IPS-NIHi7 (cell line): ENCODE results near the gene LRCH1.

ENCODE experiments used
- DNase-seq: peaks from one replicate; pipeline ENCODE4 v3.0.0; 2012; ENCODE audit warnings: mixed read lengths; ENCODE audit errors: extremely low spot score

The LRCH1 gene

GRCh38 chr13:46615888-46616531, 63.0 kb downstream of the LRCH1 start:
- no peak for DNase-seq

- DNase-seq: no peak
Observed at GRCh38 chr13:46617229-46617721, 64.3 kb downstream of the LRCH1 start.

- DNase-seq: no peak
Observed at GRCh38 chr13:46617885-46618284, 64.9 kb downstream of the LRCH1 start.

GRCh38 chr13:46618694-46619254, 65.8 kb downstream of the LRCH1 start:
- DNase-seq: no peak

GRCh38 chr13:46620029-46620428, 67.1 kb downstream of the LRCH1 start:
- DNase-seq: no peak

- no peak for DNase-seq
Observed at GRCh38 chr13:46620471-46620870, 67.5 kb downstream of the LRCH1 start.

GRCh38 chr13:46621133-46621532, 68.2 kb downstream of the LRCH1 start:
- DNase-seq: no peak

- DNase-seq: no peak
Observed at GRCh38 chr13:46621792-46622629, 69.0 kb downstream of the LRCH1 start.

- DNase-seq: no peak
Observed at GRCh38 chr13:46622630-46623256, 69.8 kb downstream of the LRCH1 start.

- DNase-seq: no peak
Observed at GRCh38 chr13:46624353-46624752, 71.4 kb downstream of the LRCH1 start.

GRCh38 chr13:46624821-46625220, 71.9 kb downstream of the LRCH1 start:
- DNase-seq: no peak

GRCh38 chr13:46627462-46627861, 74.5 kb downstream of the LRCH1 start:
- DNase-seq: no peak

GRCh38 chr13:46628622-46629365, 75.8 kb downstream of the LRCH1 start:
- no peak for DNase-seq

GRCh38 chr13:46629811-46630413, 76.9 kb downstream of the LRCH1 start:
- DNase-seq: no peak

GRCh38 chr13:46630431-46631178, 77.6 kb downstream of the LRCH1 start:
- DNase-seq: no peak

- DNase-seq: no peak
Observed at GRCh38 chr13:46631179-46631542, 78.2 kb downstream of the LRCH1 start.

- DNase-seq: no peak
Observed at GRCh38 chr13:46632176-46632575, 79.2 kb downstream of the LRCH1 start.

- DNase-seq: no peak
Observed at GRCh38 chr13:46633416-46633815, 80.4 kb downstream of the LRCH1 start.

- no peak for DNase-seq
Observed at GRCh38 chr13:46636451-46636850, 83.5 kb downstream of the LRCH1 start.

- no peak for DNase-seq
Observed at GRCh38 chr13:46637213-46637612, 84.2 kb downstream of the LRCH1 start.

- DNase-seq: no peak
Observed at GRCh38 chr13:46638262-46638661, 85.3 kb downstream of the LRCH1 start.
